Kidney (tissue), 14 donors: ENCODE measurements around the gene TNRC6A. TPM values are rescaled to one million over a fixed set of nuclear protein-coding genes. Genes with fewer than 3 reads are reported as not detected.

Source experiments
- DNase-seq, 5 donors: peaks; one replicate each; pipeline ENCODE4 v3.0.0-alpha.2; 2013 to 2020
- FAIRE-seq: peaks from 2 replicates; lab custom pipeline; 2012; peaks lifted over from hg19 to GRCh38; lab: Jason Lieb, UNC
- H3K27ac ChIP-seq, 2 donors: one replicate each; pipeline ENCODE4 v1.7.0; 2013; ENCODE audit warnings: low read depth in 2 of 2, low read length in 2 of 2, inconsistent platforms in 1 of 2
- H3K27me3 ChIP-seq: one replicate; pipeline ENCODE4 v1.7.1; 2013; ENCODE audit warnings: low read length, inconsistent platforms; ENCODE audit not compliant: control insufficient read depth, insufficient read depth
- H3K36me3 ChIP-seq, 3 donors: one replicate each; pipeline versions ENCODE4 v1.7.0 to v1.7.1; 2013; ENCODE audit warnings: low read length in 3 of 3, control low read depth in 1 of 3, inconsistent platforms in 1 of 3; ENCODE audit not compliant: insufficient read depth in 3 of 3, control insufficient read depth in 2 of 3
- H3K4me1 ChIP-seq, 3 donors: one replicate each; pipeline versions ENCODE4 v1.7.0 to v1.7.1; 2013; ENCODE audit warnings: low read length in 3 of 3, inconsistent platforms in 1 of 3, low read depth in 1 of 3; ENCODE audit not compliant: control insufficient read depth in 2 of 3, insufficient read depth in 2 of 3
- H3K4me3 ChIP-seq, 3 donors: one replicate each; pipeline versions ENCODE4 v1.7.0 to v1.8.1; 2013; ENCODE audit warnings: low read length in 3 of 3, control low read depth in 1 of 3, inconsistent platforms in 1 of 3
- H3K9ac ChIP-seq, 3 donors: one replicate each; pipeline versions ENCODE4 v1.7.0 to v1.7.1; 2013; ENCODE audit warnings: low read length in 3 of 3, control low read depth in 1 of 3, inconsistent platforms in 1 of 3
- H3K9me3 ChIP-seq, 3 donors: one replicate each; pipeline versions ENCODE4 v1.7.0 to v1.7.1; 2013; ENCODE audit warnings: low read length in 3 of 3, control low read depth in 1 of 3, inconsistent platforms in 1 of 3; ENCODE audit not compliant: control insufficient read depth in 2 of 3, insufficient read depth in 1 of 3
- intact Hi-C: fragments of 100-400 bp; cut with DNase I; formaldehyde crosslinking; loops from one replicate; pipeline ENCODE4 v1.11.1; 2022
- polyA plus RNA-seq: library from polyadenylated mRNA; stranded (reverse); fragments of 350-450 nt; fragmentation: Illumina TruSeq; extraction: RNeasy Lipid Tissue Mini Kit (QIAGEN cat#74804); gene quantifications from one replicate; pipeline ENCODE4 v1.2.3, GENCODE V29; 2014; ENCODE audit warnings: low read depth, low replicate concordance; ENCODE audit not compliant: insufficient read depth
- total RNA-seq: library from RNA; stranded (reverse); fragmentation: NEBNext Ultra II Directional; extraction: Animal tissue kit (Norgen Biotek cat#: 25700); gene quantifications from one replicate; pipeline ENCODE4 v1.2.1, GENCODE V29; 2021
- TF ChIP-seq, protein P1 (sequence below): IDR thresholded peaks from 3 replicates; pipeline ENCODE4 v1.5.1; 2012; ENCODE audit warnings: mild to moderate bottlenecking, moderate library complexity, borderline replicate concordance; ENCODE audit not compliant: insufficient read depth; ENCODE audit errors: extremely low read depth
- donor health status: control.
- donor health status: control.
- donor health status: control.
- donor health status: control.
- donor health status: control.
- donor health status: DM: yes; HTN: yes; CAD: no.
- donor health status: Normal renal cell carcinoma (clear cell type).

The TNRC6A gene
- total and polyA plus RNA-seq, 2 donors from 2014 or later, result 8.0 to 61.9 TPM

DNA sequence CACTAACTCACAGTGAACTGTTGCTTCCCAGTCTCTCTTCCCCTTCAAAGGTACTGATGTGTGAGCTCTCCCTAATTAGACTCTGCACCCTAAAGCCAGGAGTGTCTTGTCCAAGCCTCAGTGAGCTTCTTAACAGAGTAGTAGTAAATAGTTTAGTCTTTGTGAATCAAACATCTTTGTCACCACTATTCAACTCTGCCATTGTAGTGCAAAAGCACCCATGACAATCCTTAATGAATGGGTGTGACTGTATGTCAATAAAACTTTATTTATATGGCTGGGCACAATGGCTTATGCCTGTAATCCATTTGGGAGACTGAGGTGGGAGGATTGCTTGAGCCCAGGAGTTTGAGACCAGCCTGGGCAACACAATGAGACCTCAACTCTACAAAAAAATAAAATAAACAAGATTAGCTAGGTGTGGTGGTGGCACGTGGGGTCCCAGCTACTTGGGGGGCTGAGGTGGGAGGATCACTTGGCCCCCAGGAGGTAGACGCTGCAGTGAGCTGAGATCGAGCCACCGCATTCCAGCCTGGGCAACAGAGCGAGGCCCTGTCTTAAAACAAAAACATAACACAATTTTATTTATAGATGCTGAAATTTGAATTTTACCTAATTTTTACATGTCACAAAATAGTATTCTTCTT, 45.5 kb upstream of the TNRC6A start:
- TF ChIP-seq, protein P1, sequence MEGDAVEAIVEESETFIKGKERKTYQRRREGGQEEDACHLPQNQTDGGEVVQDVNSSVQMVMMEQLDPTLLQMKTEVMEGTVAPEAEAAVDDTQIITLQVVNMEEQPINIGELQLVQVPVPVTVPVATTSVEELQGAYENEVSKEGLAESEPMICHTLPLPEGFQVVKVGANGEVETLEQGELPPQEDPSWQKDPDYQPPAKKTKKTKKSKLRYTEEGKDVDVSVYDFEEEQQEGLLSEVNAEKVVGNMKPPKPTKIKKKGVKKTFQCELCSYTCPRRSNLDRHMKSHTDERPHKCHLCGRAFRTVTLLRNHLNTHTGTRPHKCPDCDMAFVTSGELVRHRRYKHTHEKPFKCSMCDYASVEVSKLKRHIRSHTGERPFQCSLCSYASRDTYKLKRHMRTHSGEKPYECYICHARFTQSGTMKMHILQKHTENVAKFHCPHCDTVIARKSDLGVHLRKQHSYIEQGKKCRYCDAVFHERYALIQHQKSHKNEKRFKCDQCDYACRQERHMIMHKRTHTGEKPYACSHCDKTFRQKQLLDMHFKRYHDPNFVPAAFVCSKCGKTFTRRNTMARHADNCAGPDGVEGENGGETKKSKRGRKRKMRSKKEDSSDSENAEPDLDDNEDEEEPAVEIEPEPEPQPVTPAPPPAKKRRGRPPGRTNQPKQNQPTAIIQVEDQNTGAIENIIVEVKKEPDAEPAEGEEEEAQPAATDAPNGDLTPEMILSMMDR, result no peak
- Histone ChIP-seq H3K9ac (no peak overlapping the region), H3K27me3 (no peaks in the 10 kb centered on the region), H3K27ac (no peak overlapping the region), H3K4me3 (no peak overlapping the region), H3K9me3 (no peaks in the 10 kb centered on the region), H3K36me3 (no peaks in the 10 kb centered on the region), H3K4me1 (peaks cover 0 to 4% (median 0%) of the 10 kb centered on the region in 3 donors)
- FAIRE-seq (no peak), DNase-seq (no peak)
- intact Hi-C loops, result no loop called here

DNA sequence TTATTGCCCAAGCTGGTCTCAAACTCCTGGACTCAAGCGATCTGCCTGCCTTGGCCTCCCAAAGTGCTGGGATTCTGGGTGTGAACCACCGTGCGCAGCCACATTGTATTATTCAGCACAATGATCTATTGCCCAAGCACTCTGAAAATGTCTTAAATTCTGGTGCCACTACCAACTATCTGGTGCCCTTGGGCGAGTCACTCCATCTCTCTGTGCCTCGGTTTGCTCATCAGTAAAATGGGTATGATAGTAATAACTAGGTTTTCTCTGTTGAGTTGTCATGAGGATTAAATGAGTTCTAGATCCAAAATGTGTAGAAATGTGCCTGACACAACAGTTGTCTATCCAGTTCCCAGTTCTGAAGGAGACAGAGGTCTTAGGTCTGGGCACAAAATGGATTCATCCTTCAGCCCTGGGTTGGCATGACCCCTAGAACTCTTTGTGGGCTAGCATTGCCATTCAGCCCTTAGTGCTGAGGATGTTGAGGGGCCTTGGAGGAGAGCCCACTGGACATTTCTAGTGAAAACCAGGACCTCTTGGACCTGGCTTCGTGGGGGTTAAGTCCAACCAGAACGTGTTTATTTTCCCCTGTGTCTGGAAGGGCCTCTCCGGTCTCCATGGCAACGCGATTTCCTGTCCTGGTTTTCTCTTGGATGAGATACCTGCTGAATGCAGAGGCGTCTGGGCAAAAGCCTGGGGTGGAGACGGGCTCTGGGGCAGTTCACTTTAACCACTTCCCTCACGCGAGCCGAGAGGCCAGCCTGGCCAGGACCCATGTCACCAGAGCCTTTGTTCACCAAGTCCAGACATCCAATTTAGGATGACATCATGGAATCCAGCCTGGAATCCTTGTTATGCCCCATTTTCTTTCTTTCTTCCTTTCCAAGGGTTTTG, 43.7 kb upstream of the TNRC6A start:
- FAIRE-seq, result no peak
- no peaks in the 10 kb centered on the region for H3K27me3 ChIP-seq
- H3K36me3 ChIP-seq, result no peaks in the 10 kb centered on the region
- H3K9ac ChIP-seq, result no peak overlapping the region
- no peaks in the 10 kb centered on the region for H3K9me3 ChIP-seq
- H3K4me1 ChIP-seq, result peaks cover 0 to 4% (median 0%) of the 10 kb centered on the region in 3 donors
- H3K4me3 ChIP-seq, result no peak overlapping the region
- TF ChIP-seq, protein P1, result no peak
- peak; percentile 81 to 92 (median 87) for DNase-seq
- intact Hi-C loops, result no loop called here
- no peak overlapping the region for H3K27ac ChIP-seq

DNA sequence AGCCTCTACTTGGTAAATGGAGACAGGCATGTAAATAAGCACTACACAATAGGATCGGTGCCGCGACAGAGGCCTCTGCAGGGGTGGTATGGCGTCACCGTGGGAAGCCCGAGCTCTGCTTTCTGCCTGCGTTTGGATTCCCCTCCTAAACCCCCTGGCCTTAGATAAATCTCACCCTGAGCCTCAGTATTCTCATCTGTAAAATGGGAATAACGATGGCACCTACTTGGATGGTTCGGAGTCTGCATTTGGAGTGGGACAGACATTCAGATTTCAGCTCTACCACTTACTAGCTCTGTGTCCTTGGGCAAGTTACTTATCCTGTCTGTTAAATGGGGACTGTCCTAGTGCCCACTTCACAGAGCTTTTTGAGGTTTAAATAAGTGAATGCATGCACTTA, 42.8 kb upstream of the TNRC6A start:
- Histone ChIP-seq H3K9ac (no peak overlapping the region), H3K27ac (no peak overlapping the region), H3K9me3 (no peaks in the 10 kb centered on the region), H3K36me3 (no peaks in the 10 kb centered on the region), H3K27me3 (no peaks in the 10 kb centered on the region), H3K4me1 (peaks cover 0 to 4% (median 0%) of the 10 kb centered on the region in 3 donors), H3K4me3 (no peak overlapping the region)
- FAIRE-seq (no peak), DNase-seq (no peak)
- TF ChIP-seq, protein P1, result no peak
- intact Hi-C loops, result no loop called here
